Activated CD4-positive, alpha-beta T cell treated with anti-CD3 and anti-CD28 coated beads, Interleukin-2, amount 50 U/mL, for 16 hours (primary cell): ENCODE data around the gene AMBRA1.
A peak's percentile ranks its signal among the peaks of the same experiment; 100 is the strongest.

ENCODE experiments used
- DNase-seq: peaks from one replicate; pipeline ENCODE4 v3.0.0-alpha.2; 2020

The AMBRA1 gene

GRCh38 chr11:46364056-46364455 lies 229.8 kb downstream of the AMBRA1 start:
- no peak for DNase-seq

- no peak for DNase-seq
Measured at GRCh38 chr11:46363455-46364005, 230.3 kb downstream of the AMBRA1 start.

GRCh38 chr11:46363031-46363407 lies 230.8 kb downstream of the AMBRA1 start:
- no peak for DNase-seq

GRCh38 chr11:46362156-46363030 lies 231.4 kb downstream of the AMBRA1 start:
- no peak for DNase-seq

GRCh38 chr11:46361283-46362155 lies 232.3 kb downstream of the AMBRA1 start:
- peak; percentile 81 for DNase-seq

- no peak for DNase-seq
Measured at GRCh38 chr11:46360878-46361277, 232.9 kb downstream of the AMBRA1 start.

- no peak for DNase-seq
Measured at GRCh38 chr11:46359953-46360352, 233.9 kb downstream of the AMBRA1 start.

GRCh38 chr11:46357483-46357936 lies 236.3 kb downstream of the AMBRA1 start:
- no peak for DNase-seq

GRCh38 chr11:46356924-46357482 lies 236.8 kb downstream of the AMBRA1 start:
- no peak for DNase-seq

GRCh38 chr11:46353698-46354097 lies 240.1 kb downstream of the AMBRA1 start:
- DNase-seq = peak; percentile 37

- DNase-seq = peak; percentile 66
Measured at GRCh38 chr11:46352063-46352841, 241.6 kb downstream of the AMBRA1 start.

GRCh38 chr11:46351606-46352005 lies 242.2 kb downstream of the AMBRA1 start:
- no peak for DNase-seq

GRCh38 chr11:46351148-46351547 lies 242.7 kb downstream of the AMBRA1 start:
- DNase-seq = no peak

- no peak for DNase-seq
Measured at GRCh38 chr11:46350695-46351094, 243.1 kb downstream of the AMBRA1 start.

- DNase-seq = peak; percentile 84
Measured at GRCh38 chr11:46348566-46349401, 245.0 kb downstream of the AMBRA1 start.

- no peak for DNase-seq
Measured at GRCh38 chr11:46347637-46348311, 246.0 kb downstream of the AMBRA1 start.

- DNase-seq = peak; percentile 89
Measured at GRCh38 chr11:46346886-46347636, 246.8 kb downstream of the AMBRA1 start, which contains the start of gene DGKZ. Gene DGKZ, plus strand, starts transcription at chr11:46347463. Its CDS starts 197 bp downstream, at chr11:46347660.
